Activated CD4-positive, alpha-beta T cell treated with anti-CD3 and anti-CD28 coated beads for 48 hours (primary cell): ENCODE data around the gene SPANXD.
"Not testable (repeated sequence)": the region's sequence is repeated elsewhere in the genome, so short reads cannot be mapped to it uniquely, and the experiment has no call there.

Source experiments
- DNase-seq: peaks from one replicate; pipeline ENCODE4 v3.0.0-alpha.2; 2020

SPANXD gene, protein sequence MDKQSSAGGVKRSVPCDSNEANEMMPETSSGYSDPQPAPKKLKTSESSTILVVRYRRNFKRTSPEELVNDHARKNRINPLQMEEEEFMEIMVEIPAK

DNA sequence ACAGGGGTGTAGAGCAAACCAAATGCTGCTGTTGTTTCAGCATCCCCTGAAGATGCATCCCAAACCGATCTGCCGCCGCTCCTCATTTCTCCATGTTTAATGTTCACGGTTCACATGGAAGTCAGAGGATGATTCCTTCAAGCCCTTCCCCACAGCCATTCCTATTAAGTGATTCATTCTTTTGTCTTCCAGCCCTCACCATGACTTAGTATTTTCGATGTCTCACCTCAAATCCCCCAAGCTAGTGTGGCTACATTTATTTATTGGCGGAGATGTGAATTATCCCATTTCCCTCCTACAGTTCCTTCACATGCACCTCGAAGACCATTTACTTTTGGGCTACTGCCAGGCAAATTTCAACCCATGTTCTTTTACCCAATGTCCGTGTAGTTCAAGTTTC, at the start of gene SPANXD:
Gene SPANXD, minus strand, starts transcription at position 101 of the 400 bp plus-strand sequence. CDS start 334 bp downstream, outside the sequence.
- DNase-seq, result not testable (repeated sequence)

DNA sequence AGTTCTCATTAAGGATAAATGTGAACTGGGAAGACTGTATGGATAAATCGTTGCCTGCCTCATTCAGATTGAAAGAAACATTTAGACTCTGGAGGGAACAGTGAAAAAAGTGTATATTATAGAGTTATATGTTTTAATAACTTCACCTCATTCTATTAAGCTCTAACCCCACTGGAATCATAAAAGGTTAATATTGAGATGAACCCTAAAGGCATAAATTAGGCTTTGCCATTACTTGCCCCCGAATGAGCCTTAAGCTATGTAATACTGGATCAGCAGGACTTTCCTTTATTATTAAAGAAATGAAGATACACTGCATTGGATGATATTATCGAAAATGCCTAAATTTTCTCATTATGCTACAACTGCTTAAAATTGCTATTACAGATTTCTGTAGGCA, 44.1 kb upstream of the SPANXD start:
- DNase-seq, result no peak

DNA sequence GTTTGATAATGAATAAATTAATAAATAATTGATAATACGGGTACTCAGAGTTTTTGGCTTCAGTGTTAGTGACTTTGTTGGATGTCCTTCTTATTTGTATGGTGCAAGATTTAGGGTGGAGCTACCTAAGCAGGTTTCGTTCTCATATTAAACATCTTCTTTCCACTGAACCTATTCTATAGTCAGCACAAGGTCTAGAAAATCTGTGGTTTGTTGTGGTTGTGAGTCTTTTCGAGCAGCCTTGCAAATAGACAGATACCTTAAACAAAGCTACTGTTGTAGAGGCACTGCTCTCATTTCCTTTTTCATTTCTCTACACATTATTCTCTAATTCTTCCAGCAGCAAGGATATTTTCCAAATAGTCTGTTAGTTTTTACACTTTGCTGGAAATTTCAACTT, 38.1 kb upstream of the SPANXD start:
- no peak for DNase-seq

DNA sequence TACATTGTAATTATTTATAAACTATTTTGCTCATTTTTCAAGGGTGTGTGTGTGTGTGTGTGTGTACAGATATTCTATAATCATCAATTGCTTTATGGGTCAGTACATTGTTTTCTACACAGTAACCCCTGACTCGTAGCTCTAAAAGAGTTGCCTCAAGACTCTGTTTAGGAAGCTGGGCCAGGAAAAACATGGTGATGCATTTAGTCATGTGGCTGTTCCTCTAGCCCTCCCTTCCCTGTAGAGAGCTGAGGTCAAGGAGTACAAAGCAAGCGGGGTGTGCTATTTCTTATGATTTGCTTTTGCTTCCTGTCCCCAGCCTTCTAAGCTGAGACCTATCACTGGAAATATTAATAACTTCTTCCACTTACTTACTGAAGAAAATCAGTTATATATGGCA, 34.8 kb upstream of the SPANXD start:
- DNase-seq, result no peak

DNA sequence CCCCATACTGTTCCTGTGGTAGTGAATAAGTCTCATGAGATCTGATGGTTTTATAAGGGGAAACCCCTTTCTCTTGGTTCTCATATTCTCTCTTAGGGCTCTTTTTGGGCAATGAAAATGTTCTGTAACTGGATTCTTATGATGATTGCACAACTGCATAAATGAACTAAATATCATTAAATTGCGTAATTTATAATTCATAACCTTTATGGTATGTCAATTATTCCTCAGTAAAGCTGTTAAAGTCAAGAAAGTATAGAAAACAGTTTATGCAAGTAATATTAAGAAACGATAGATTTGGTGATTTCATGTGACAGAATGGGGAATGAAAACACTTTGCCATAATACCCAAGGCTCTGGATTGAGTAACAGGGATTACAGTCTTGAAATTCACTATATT, 33.5 kb upstream of the SPANXD start:
- DNase-seq, result no peak

DNA sequence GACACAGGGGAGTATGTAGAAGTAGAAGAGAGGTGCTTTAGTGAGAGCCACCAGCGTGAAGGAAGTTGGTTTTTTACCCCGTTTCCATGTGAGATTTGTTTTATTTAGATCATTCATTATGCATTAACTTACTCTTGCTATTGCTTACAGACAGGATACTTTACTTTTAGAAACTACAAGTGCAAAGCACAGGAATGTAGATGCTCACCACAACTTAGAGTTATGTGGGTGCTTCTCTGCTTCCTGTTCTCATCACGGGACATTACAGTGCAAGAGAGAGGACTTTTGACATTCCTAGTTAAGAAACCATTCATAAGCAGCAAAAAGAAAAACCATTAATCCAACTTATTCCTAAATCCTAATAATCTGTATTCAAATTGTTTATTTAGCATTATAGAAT, 25.6 kb upstream of the SPANXD start:
- no peak for DNase-seq

DNA sequence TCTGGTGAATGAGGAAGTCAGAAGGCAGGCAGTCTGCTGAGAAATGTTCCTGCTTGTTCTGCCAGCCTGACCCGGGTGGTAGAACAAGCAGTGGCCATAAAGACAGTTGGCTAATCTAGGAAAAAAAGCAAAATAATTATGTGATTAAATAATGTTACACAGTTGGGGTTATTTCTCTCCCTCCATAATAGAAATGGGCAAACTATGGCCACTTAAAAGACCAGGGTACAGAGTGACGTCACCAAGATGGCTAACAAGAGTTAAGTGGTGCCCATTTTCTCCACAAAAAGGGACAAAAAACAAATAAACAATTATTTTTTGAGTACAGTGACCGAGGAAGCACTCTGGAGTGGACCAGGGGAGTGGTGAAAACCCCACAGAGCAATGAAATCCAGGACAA, 16.1 kb upstream of the SPANXD start:
- DNase-seq, result no peak

DNA sequence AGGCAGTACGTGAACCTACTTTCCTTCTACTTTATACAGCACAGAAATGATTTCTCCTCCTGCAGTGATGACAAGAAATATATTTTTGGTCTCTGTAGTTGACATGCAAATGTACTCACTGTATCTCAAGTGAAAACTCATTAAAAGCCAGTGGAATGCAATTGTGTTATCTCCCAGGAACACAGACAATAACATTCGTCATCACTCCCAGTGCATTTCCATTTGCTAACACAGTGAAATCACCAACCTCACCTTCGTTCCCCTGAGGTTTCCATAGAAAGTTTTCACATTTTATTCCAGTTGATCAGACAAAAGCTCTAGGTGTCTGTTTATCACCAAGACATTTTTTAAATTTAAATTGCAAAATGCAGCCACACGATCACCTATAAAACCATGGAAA, 2.5 kb upstream of the SPANXD start:
- DNase-seq, result no peak

DNA sequence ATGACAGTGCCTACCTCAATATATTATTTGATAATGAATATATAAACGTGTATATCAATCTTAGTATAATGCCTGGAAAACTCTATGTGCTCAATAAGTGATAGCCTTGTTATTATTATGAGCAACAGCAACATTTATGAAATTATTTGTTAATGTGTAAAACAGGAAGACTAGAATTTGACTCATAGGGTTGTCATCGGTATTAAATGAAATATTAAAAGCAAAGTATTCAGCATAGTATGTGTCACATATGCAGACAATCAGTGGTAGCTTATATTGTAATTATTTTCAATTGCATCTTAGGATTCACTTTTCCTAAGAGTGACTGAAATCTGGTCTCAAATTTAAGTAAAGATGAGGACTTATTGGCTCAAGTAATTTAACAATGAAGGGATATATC, 24.6 kb downstream of the SPANXD start:
- no peak for DNase-seq

DNA sequence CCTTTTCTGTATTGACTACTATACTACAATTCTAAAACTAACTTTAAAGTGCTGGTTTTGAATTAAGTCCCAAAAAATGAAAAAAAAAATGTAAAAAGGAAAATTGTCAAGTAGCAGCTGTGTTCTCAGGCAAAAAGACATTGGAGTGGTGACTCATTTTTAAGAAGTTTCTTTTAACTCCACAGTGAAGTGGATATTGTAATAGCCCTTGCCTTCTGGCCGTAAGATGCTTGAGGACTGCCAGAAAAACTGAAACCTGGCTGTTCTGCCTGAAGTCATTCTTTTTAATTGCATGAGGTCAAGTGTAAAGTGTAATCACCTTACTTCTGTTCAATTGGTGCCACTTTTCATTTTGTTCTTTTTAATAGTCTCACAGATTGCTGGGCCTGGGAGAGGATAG, 28.9 kb downstream of the SPANXD start:
- DNase-seq, result no peak

DNA sequence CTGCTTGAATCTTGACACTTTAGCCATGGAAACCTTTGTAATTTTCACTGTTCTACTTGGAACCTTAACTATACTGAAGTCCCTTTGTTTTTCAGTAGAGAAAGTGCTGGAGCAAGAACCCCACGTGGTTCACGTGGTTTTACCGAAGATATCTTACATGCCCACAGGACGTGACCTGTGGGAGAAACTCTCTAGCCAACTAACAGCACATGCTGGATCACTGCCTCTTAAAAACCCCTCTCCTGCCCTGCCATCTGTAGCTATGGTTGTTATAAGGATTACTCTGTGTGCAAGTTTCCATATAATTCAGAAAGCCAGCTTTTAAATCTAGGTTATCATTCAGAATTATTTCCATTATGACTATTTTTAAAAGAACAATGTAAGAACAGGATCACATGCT, 30.2 kb downstream of the SPANXD start:
- no peak for DNase-seq

DNA sequence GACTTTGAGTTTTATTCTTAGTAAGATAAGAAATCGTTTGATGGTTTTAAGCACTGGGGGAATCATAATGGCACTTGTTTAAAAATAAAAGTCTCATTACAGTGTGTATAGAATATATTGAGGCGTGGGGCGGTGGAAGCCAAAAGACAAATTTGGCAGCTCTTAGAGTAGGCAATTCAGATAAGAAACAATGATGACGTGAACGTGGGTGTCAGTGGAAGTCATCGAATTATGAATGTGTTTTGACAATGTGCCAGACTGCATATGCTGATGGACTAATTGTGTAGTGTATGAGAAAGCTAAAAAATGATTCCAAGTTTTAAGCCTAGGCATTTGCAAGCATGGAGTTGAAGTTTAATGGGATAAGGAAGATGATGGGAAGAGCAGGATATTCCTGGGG, 35.8 kb downstream of the SPANXD start:
- no peak for DNase-seq

DNA sequence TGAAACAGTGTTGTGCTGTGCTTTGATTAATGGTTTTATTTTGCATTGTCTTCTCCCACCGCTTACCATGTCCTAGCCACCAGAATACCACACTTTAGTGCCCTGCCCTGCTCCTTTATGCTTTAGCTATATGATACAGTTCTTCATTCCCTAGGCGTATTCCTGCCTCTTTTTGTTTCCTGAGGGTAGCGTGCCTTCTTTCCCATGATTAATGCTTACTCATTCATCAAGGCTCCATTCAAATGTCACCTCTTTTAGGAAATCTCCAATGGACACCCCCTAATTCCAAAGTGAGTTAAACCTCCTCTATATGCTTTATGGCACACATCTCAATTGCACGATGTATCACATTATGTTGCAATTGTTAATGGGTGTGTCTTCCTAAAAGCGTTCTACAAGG, 46.3 kb downstream of the SPANXD start:
- DNase-seq, result no peak
